ENCODE results near the gene TRIM27.

DNA sequence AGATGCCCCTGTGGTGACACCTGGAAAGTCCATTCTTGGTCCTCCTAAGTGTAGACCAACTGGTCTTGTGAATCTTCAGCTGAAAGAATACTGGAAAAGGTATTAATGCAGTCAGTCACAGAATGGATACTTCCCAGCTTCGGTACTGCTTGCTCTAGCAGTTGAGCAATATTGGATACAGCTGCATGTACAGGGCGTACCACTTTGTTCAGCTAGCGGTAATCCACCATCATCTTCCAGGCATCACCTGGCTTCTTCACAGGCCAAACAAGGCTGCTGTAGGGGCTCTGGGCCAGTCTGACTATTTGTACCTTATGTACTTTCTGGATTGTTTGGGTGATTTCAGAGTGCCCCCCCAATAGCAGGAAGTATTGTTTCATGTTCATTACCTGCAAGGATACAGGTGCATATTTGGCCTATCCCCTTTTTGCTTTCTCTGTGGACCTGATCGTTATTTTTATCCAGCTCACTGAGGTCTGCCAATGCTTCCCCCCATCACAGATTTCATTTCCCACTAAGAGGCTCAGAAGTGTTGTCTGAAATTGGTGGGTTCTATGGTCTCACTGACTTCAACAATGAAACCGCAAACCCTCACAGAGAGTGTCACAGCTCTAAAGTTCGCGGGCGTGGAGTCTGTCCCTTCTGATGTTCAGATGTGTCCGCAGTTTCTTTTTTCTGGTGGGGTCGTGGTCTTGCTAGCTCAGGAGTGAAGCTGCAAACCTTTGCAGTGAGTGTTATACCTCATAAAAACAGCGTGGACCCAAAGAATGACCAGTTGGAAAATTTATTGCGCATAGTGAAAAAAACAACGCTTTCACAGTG lies 52.2 kb downstream of the TRIM27 start:
- TF ChIP-seq, protein P1, sequence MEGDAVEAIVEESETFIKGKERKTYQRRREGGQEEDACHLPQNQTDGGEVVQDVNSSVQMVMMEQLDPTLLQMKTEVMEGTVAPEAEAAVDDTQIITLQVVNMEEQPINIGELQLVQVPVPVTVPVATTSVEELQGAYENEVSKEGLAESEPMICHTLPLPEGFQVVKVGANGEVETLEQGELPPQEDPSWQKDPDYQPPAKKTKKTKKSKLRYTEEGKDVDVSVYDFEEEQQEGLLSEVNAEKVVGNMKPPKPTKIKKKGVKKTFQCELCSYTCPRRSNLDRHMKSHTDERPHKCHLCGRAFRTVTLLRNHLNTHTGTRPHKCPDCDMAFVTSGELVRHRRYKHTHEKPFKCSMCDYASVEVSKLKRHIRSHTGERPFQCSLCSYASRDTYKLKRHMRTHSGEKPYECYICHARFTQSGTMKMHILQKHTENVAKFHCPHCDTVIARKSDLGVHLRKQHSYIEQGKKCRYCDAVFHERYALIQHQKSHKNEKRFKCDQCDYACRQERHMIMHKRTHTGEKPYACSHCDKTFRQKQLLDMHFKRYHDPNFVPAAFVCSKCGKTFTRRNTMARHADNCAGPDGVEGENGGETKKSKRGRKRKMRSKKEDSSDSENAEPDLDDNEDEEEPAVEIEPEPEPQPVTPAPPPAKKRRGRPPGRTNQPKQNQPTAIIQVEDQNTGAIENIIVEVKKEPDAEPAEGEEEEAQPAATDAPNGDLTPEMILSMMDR (IDR thresholded peaks at IDR 0.05; ENCODE audit: poor library complexity), result no peak
- TF ChIP-seq EZH2 (IDR thresholded peaks at IDR 0.05; ENCODE audit: borderline replicate concordance) (no peak), EZH2phosphoT487 (IDR thresholded peaks at IDR 0.05; ENCODE audit: low read depth, severe bottlenecking, unreplicated experiment) (no peak)

Measured in hepatocyte (in vitro differentiated cells).